NAMALWA (cell line): Measurements from ENCODE around the gene SYT11.
"Not testable (repeated sequence)": the region's sequence is repeated elsewhere in the genome, so short reads cannot be mapped to it uniquely, and the experiment has no call there.

Source experiments
- DNase-seq: peaks from one replicate; pipeline ENCODE4 v3.0.0-alpha.2; 2015; ENCODE audit warnings: low spot score

SYT11 gene

DNA sequence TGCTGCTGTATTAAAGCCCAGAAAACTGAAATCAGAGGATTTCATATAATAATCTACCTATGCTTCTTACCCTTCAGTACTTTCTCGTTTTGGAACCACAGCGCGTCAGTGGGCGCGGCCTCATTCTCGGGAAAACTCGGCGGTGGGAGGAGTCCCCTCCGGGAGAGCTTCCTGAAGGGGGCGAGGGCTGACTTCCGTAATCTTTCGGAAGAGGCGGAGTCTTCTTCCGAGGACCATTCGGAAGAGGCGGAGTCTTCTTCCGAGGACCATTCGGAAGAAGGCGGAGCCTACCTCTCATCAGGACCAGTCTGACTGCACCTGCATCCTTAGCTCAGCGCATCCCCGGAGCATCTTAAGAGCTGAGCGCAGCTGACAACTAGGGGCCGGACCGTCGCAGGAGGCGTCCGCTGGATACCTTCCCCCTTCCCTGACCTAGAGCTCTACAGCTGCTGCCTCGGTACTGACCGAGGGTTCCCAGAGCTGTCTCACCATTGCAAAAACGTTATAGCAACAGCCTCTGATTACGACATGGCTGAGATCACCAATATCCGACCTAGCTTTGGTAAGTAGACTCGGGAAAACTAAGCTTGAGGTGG lies at the start of gene SYT11:
Gene SYT11 (plus strand): TSS at position 334 of the 596 bp plus-strand sequence. CDS start 195 bp downstream, at position 529.
- DNase-seq: peak; percentile 99

DNA sequence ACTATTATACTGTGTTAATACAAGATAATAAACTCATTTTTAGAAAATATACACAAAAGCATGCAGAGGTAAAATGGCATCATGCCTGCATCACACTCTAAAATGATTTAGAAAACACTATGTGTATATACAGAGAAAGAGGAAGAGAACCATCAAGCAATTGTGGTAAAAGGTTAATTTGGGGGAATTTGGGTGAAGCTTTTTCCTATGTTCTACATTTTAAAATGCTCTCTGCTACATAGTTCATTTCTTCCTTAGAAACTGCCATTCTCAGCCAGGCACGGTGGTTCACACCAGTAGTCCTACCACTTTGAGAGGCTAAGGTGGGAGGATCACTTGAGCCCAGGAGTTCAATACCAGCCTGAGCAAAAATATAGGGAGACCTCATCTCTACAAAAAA lies 46.5 kb upstream of the SYT11 start:
- DNase-seq: no peak

DNA sequence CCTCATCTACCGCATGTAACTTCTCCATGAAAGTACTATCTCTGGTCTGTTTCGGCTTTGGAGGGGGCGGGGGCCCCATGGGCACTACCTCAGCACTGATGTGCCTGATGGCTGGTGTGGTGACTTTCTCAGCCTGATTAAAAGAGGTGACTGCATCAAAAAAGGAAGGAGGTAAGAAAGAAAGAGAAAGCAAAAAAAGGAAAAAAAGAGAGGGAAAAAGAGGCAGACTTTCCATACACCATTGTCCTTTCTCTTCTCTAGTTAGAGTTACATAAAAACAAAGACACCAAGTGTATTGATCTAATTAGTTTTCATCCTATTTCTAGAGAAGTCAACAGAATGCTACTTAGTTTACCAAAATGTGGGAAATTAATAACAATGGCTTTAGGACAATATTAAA lies 45.7 kb upstream of the SYT11 start:
- DNase-seq: no peak

GRCh38 chr1:155816351-155816750 lies 43.0 kb upstream of the SYT11 start:
- DNase-seq: peak; percentile 27

GRCh38 chr1:155827450-155827849 lies 31.9 kb upstream of the SYT11 start:
- DNase-seq: no peak

GRCh38 chr1:155831279-155831976 lies 27.9 kb upstream of the SYT11 start:
- DNase-seq: no peak

GRCh38 chr1:155833665-155834295 lies 25.6 kb upstream of the SYT11 start:
- DNase-seq: peak; percentile 41

DNA sequence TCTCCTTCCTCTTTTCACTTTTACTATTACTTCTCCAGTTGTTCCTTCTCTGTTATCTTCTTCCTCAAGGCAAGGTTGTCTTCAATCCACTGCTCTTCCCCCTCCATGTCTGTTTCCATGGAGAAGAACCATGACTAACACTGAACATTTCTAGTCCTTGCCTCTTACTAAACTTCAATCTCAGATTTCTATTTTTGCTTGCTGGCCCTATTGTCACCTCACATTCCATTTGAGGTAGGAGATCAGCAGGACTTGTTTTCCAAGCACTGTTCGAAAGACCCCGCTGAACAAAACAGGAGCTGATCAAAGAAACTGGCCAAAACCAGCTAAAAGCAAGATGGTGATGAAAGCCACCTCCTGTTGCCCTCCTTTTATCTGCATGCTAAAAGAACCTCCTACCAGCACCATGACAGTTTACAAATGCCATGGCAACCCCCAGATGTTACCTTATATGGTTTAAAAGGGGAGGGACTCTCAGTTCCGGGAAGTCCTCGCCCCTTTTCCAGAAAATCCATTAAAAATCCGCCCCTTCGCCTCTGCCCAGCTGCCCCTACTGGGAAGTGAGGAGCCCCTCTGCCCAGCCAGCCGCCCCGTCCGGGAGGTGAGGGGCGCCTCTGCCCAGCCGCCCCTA lies 25.0 kb upstream of the SYT11 start:
- peak; percentile 34 for DNase-seq

DNA sequence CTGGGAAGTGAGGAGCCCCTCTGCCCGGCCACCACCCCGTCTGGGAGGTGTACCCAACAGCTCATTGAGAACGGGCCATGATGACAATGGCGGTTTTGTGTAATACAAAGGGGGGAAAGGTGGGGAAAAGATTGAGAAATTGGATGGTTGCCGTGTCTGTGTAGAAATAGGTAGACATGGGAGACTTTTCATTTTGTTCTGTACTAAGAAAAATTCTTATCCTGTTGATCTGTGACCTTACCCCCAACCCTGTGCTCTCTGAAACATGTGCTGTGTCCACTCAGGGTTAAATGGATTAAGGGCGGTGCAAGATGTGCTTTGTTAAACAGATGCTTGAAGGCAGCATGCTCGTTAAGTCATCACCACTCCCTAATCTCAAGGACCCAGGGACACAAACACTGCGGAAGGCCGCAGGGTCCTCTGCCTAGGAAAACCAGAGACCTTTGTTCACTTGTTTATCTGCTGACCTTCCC lies 24.4 kb upstream of the SYT11 start:
- DNase-seq: not testable (repeated sequence)

- DNase-seq: no peak
Observed at GRCh38 chr1:155835548-155835947, 23.8 kb upstream of the SYT11 start.

DNA sequence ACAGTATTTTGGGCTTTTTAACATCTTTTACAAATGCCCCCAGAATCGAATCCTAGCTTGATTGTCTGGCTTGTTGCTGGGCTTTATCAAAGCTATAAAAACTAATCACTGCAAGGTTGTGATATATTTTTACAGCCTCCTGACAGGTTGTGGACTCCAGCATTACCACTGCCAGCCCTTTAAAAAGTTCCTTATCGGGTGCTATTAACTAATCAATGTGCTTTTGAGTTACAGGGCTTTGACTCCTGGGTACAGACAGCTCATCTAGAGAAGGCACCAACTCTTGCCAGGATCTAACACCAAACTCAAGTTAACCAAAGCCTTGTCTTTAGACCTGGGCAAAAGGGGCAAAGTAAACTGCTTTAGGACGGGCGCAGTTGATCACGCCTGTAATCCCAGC lies 19.0 kb upstream of the SYT11 start:
- DNase-seq: no peak

GRCh38 chr1:155844860-155845421 lies 14.4 kb upstream of the SYT11 start:
- DNase-seq: no peak

DNA sequence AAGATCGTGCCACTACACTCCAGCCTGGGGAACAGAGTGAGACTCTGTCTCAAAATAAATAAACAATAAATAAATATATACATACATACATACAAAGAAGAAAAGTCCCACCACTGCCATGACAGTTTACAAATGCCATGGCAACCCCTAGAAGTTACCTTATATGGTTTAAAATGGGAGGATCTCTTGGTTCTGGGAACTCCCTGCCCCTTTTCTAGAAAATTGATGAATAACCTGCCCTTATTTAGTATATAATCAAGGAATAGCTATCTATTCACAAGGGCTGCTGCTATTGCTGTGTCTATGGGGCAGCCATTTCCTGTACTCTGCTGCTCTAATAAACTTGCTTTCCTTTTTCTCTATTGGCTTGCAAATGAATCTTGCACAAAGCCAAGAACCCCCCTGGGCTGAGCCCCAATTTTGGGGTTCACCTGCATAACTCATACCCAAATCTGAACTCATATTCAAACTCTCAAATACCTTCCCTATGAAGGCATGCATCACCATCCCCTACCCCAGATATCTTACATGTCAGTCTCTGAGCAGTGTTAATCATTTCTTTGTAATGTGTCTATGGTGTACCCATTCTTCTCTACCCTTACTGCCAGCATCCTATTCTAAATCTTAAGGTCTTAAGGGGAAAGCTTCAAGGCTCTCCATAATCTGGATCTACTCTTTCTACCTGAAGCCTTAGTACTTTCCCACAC lies 11.4 kb upstream of the SYT11 start:
- DNase-seq: no peak

DNA sequence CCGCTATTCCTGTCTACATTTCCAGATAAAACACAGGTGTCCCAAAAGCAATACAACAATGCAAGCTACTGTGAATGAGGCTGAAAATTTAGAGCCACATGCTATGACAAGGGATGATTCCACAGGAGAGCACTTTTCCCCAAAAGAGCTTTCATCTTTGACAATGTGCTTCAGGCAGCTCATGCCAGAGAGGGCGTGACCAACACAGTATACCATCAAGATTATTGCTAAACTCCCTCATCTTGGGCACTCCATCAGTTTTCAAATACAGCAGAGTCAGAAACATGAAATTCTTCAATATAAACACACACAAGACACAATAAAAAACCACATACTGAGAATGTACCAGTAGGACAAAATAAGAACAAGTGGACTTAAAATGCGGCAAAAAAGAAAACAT lies 9.0 kb upstream of the SYT11 start:
- DNase-seq: no peak

GRCh38 chr1:155856257-155856974 lies 3.0 kb upstream of the SYT11 start:
- no peak for DNase-seq

- DNase-seq: peak; percentile 97
Observed at GRCh38 chr1:155856975-155857930, 2.1 kb upstream of the SYT11 start, which contains the start of gene GON4L. GON4L (minus strand) TSS chr1:155857214; CDS start chr1:155853780, 3,434 bp downstream.

DNA sequence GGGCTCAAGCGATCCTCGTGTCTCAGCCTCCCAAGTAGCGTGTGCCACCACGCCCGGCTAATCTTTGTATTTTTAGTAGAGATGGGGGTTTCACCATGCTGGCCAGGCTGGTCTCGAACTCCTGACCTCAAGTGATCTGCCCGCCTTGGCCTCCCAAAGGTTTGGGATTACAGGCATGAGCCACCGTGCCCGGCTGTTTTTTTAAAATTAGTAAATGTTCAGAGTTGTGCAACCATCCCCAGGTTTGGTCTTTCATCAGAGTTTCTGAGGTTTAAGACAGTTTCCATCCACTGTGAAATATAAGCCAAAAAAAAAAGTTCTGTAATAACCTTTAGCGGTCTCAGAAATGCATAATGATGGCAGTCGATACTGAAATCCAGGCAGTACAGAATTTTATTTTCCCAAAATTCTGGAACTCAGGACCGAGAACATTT lies 550 bp upstream of the SYT11 start:
- DNase-seq: no peak

GRCh38 chr1:155859881-155860871 lies 809 bp downstream of the SYT11 start:
- peak; percentile 64 for DNase-seq
